ENCODE results near the gene JUND. TPM values are rescaled to one million over a fixed set of nuclear protein-coding genes. Genes with fewer than 3 reads are reported as not detected.

JUND gene
- total RNA-seq, 2 experiments from 2014 or later = 79.0 to 138 TPM

GRCh38 chr19:18287836-18288772 lies 6.7 kb upstream of the JUND start:
- Histone ChIP-seq H2AFZ (ENCODE audit: low read length) (no peak overlapping the region), H3K9me3 (ENCODE audit: low read length) (no peaks in the 10 kb centered on the region), H4K20me1 (ENCODE audit: insufficient read depth, low read length) (no peaks in the 10 kb centered on the region), H3K4me2 (ENCODE audit: low read length) (no peak overlapping the region), H3K36me3 (ENCODE audit: insufficient read depth, low read length) (no peaks in the 10 kb centered on the region), H3K27ac (ENCODE audit: low read depth, low read length, poor library complexity, severe bottlenecking) (no peak overlapping the region), H3K9me2 (ENCODE audit: insufficient read depth, low read length) (no peaks in the 10 kb centered on the region), H3K4me3 (ENCODE audit: low read depth, low read length, poor library complexity, severe bottlenecking) (no peak overlapping the region), H3K4me1 (ENCODE audit: insufficient read depth, low read length, poor library complexity, severe bottlenecking) (peaks cover 45% of the 10 kb centered on the region), H3K79me2 (ENCODE audit: insufficient read depth, low read depth, low read length) (no peaks in the 10 kb centered on the region)
- ChIA-PET POLR2A (interaction anchor here (0.6 kb wide), 2 partner anchors 277 to 782 kb away, joined by 3 to 5 read pairs; no protein-coding TSS in a partner anchor), CTCF (ENCODE audit: unreplicated experiment) (interaction anchor here (0.6 kb wide), 1 partner anchor 34 kb away, joined by 3 read pairs; no protein-coding TSS in a partner anchor)
- intact Hi-C loops (cut with micrococcal nuclease; ENCODE audit: unreplicated experiment) = no loop called here
- DNase-seq (ENCODE audit: low spot score) = no peak
- no peak for TF ChIP-seq EZH2phosphoT487 (IDR thresholded peaks at IDR 0.05; ENCODE audit: borderline replicate concordance, low read depth, low read length)
- TF ChIP-seq, protein P1, sequence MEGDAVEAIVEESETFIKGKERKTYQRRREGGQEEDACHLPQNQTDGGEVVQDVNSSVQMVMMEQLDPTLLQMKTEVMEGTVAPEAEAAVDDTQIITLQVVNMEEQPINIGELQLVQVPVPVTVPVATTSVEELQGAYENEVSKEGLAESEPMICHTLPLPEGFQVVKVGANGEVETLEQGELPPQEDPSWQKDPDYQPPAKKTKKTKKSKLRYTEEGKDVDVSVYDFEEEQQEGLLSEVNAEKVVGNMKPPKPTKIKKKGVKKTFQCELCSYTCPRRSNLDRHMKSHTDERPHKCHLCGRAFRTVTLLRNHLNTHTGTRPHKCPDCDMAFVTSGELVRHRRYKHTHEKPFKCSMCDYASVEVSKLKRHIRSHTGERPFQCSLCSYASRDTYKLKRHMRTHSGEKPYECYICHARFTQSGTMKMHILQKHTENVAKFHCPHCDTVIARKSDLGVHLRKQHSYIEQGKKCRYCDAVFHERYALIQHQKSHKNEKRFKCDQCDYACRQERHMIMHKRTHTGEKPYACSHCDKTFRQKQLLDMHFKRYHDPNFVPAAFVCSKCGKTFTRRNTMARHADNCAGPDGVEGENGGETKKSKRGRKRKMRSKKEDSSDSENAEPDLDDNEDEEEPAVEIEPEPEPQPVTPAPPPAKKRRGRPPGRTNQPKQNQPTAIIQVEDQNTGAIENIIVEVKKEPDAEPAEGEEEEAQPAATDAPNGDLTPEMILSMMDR (conservative IDR thresholded peaks at IDR 0.05; ENCODE audit: low read length) = no peak
- no TSS peak for BruUV-seq (replicated peaks)

- Histone ChIP-seq H2AFZ (ENCODE audit: low read length) (no peak overlapping the region), H3K4me2 (ENCODE audit: low read length) (no peak overlapping the region), H3K4me1 (ENCODE audit: insufficient read depth, low read length, poor library complexity, severe bottlenecking) (peaks cover 47% of the 10 kb centered on the region), H3K36me3 (ENCODE audit: insufficient read depth, low read length) (no peaks in the 10 kb centered on the region), H3K79me2 (ENCODE audit: insufficient read depth, low read depth, low read length) (no peaks in the 10 kb centered on the region), H4K20me1 (ENCODE audit: insufficient read depth, low read length) (no peaks in the 10 kb centered on the region), H3K9me2 (ENCODE audit: insufficient read depth, low read length) (no peaks in the 10 kb centered on the region), H3K27ac (ENCODE audit: low read depth, low read length, poor library complexity, severe bottlenecking) (no peak overlapping the region), H3K9me3 (ENCODE audit: low read length) (no peaks in the 10 kb centered on the region), H3K4me3 (ENCODE audit: low read depth, low read length, poor library complexity, severe bottlenecking) (no peak overlapping the region)
- CTCF ChIA-PET (ENCODE audit: unreplicated experiment) = no interaction called here
- POLR2A ChIA-PET = no interaction called here
- intact Hi-C loops (cut with micrococcal nuclease; ENCODE audit: unreplicated experiment) = no loop called here
- DNase-seq (ENCODE audit: low spot score) = no peak
- TF ChIP-seq, protein P1 (conservative IDR thresholded peaks at IDR 0.05; ENCODE audit: low read length) = no peak
- no peak for TF ChIP-seq EZH2phosphoT487 (IDR thresholded peaks at IDR 0.05; ENCODE audit: borderline replicate concordance, low read depth, low read length)
- BruUV-seq (replicated peaks) = no TSS peak
Measured at GRCh38 chr19:18286973-18287635, 5.7 kb upstream of the JUND start.

All from OCI-LY7 (cell line).